Activated CD4-positive, CD25-positive, alpha-beta regulatory T cell (primary cell): Measurements from ENCODE around the gene KLF4.

ENCODE experiments used
- DNase-seq, 4 experiments: peaks; one replicate each; lab custom pipeline; 2025; lab: John Stamatoyannopoulos, UW

Gene KLF4

DNA sequence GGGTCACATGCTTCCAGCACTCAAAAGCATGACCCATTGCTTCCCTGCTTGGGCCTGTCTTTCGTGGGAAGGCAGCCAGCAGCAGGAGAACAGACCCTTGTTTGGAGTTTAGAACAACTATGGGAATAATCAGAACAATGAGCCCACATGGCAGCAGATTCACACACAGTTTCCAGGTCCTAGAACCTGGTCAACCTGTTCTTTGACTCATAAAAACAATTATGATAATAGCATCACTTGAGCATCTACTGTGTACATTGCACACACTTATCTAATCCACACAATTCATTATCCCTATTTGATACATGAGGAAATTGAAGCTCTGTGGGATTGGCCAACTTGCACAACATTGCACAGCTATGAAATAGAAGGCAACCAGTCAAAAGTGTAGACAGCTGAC is 41.7 kb downstream of the KLF4 start:
- DNase-seq = no peak

DNA sequence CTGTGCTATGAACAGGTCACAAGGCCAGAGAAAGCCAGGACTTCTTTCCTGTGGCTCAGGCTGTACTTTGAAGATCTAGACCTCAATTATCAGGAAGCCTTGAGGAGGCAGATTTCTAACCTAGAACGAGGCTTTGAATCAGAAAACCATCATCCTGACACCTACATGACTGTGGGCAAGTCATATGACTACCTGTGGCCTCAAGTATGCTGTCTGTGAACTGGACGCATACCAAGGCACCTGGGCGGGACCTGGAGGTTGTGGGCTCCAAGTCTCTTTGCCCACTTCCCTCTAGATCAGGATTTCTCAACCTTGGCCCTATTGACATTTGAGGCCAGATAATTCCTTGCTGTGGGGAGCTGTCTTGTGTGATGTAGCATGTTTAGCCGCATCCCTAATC is 42.5 kb downstream of the KLF4 start:
- DNase-seq = no peak

GRCh38 chr9:107446491-107446890 is 43.1 kb downstream of the KLF4 start:
- DNase-seq = no peak

DNA sequence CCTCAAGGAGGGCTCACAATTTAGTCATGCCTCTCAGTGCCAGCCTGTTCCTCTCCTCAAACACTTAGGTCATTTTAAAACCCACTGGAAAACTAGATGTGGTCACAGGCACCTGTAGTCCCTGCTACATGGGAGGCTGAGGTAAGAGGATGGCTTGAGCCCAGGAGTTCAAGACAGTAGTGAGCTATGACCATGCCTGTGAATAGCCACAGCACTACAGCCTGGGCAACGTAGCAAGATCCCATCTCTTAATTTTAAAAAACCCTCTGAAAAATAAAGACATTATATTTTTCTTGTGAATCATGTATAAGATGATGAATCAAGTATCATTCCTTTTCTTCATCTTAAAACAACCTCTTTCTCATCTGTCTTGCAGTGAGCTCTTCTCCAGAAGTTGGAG is 45.8 kb downstream of the KLF4 start:
- DNase-seq = no peak

GRCh38 chr9:107439991-107440456 is 49.5 kb downstream of the KLF4 start:
- DNase-seq = no peak

- DNase-seq = no peak
Measured at GRCh38 chr9:107438211-107439031, 51.1 kb downstream of the KLF4 start.

GRCh38 chr9:107437716-107438115 is 51.9 kb downstream of the KLF4 start:
- DNase-seq = no peak

GRCh38 chr9:107435415-107435814 is 54.2 kb downstream of the KLF4 start:
- DNase-seq = no peak
